GM19025 (cell line): Measurements from ENCODE around the gene MPPED1.

Experiments used
- ATAC-seq: cut with Tn5 transposase; IDR thresholded peaks from one replicate; pipeline ENCODE4 v1.9.1; 2021; ENCODE audit warnings: mild to moderate bottlenecking, low read depth, moderate library complexity; ENCODE audit not compliant: unreplicated experiment

MPPED1 gene

GRCh38 chr22:43474161-43475101 lies 62.6 kb downstream of the MPPED1 start:
- no peak for ATAC-seq

- ATAC-seq, result no peak
These were observed 63.8 kb downstream of the MPPED1 start for GRCh38 chr22:43475549-43476076.

DNA sequence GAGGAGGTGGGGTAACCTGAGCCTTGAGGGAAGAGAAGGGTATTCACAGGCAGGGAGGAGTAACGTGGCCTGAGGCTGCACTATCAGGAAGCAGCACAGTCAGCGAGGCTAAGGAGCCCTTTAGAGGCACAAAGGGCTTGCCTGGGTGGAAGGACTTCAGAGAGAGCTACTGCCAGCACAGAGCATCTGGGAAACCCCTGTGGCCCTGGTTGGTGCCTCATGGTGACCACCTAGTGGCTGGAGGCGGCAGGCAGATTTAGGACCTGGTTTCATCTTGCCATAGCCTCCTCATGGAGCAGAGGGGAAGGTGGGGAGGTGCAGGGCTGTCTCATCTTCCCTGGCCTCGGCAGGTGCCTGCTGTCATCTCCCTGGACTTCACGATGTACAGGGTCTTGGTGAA lies 64.5 kb downstream of the MPPED1 start:
- ATAC-seq, result no peak

GRCh38 chr22:43476751-43477725 lies 65.2 kb downstream of the MPPED1 start:
- no peak for ATAC-seq

DNA sequence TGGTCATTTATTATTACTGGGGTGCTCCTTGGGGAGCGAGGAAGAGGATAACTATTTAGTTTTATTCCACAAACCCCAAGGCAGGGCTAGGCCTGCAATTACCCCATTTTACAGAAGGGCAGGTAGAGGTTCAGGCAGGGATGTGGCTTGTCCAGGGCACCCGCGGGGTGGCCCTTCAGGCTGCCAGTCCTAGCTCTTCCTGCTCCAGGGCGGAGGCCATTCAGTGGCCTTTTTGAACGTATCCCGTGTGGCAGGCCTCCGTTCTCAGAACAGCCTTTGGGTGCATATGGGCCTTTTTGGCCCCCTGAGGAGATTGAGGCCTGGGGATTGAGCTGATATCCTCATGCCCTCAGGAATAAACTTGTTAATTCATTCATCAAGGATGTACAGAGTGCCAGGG lies 66.2 kb downstream of the MPPED1 start:
- no peak for ATAC-seq

DNA sequence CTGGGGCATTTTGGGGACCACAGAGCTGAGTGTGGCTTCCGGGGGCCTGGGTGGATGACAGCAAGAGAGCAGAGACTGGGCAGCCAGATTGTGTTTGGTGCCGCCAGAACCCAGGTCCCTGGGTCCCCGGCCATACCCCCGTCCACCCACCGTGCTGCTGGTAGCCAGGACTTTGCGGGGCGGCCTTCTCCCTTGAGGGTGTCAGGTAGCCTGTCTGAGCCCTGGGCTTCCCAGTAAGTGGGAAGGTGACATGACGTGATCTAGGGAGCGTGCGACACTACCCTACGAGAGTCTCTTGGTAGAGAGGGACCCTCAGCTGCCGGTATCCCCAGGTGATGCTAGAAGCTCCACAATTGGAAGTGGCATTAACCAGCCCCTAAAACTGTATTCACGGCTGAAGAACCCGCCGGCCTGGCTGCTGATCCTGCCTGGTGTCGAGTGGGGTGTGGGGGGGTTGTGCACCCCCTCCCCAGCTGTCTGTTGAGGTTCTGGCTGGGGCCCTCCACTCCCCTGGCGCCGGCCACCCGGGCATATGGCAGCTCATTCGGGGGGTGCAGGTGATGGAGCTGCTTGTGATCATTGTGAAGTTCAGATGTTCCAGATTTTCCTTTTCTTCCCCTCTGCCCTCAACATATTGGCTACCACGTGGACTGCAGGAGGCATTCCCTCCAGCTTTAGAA lies 66.9 kb downstream of the MPPED1 start:
- ATAC-seq, result no peak

DNA sequence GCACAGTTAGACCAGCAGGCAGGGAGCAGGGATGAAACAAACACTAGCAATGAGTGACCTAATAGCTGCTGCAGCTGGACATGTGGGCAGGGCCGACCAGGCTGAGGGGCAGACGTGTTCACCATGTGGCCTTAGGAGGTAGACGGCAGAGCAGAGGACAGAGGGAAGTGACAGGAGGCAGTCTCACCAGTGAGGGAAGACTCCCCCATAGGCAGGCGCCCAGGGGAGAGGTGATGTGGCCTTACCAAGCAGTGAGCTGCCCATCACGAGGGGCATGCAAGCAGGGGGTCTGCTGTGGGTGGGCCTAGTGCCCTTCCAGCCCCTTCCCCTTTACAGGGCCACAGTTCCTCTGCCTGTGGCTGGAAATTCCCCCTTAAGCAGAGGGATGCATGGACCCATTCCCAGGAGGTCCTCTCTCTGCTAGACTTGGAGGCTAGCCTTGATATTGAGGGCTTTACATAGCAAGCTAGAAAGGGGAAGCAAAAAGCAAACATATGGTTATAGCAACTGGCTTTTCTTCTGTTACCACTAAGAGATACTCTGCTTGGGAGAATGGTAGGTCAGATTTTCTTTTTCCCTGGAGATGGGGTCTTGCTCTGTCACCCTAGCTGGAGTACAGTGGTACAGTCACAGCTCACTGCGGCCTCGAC lies 67.6 kb downstream of the MPPED1 start:
- no peak for ATAC-seq

DNA sequence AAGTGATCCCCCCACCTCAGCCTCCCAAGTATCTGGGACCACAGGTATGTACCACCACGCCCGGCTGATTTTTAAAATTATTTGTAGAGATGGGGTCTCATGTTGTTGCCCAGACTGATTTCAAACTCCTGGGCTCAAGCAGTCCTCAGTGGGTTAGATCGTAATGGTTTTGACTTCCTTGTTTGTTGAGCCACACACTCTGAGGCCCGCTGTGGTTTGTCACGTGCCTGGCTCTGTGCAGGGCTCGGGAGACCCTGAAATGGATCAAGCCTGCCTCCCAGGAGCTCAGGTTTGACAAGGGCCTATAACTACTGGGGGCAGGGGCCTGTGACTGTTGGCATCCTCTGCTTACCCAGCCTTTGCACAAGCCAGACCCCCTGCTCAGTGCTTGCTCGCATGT lies 68.1 kb downstream of the MPPED1 start:
- no peak for ATAC-seq

DNA sequence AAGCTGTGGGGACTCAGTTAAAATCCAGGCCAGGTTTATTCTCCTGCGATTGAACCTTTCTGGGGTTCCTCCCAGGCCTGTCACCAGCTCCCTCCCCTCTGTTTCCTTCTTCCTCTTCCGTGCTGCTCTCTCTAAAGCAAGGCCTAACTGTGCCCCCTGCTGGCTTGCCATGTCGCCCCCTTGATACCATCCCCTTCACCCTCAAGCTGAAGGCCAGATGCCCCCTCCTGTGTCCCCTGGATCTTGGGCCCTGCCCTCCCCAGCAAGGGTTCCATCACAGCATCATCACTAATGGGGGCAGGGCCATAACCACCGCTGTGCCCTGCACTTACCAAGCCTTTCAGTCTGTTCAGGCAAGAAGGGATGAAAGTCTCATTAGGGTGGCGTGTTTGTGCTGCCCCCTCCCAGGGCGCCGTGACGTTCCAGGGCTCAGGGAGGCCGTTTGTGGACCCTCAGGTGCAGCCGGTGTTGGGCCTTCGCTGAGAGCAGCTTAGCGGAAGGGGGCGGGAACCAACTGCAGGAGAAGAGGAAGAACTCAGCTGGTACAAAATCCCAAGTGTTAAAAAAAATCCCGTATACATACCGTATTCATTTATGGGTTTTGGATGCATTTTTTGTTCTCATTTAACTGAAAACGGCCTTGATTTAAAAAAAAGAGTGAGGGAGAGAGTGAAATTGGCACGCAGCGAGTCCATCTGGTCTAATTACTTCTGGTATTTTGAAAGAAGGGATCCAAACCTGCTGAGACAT lies 69.9 kb downstream of the MPPED1 start:
- ATAC-seq, result no peak

GRCh38 chr22:43482318-43482625 lies 70.5 kb downstream of the MPPED1 start:
- ATAC-seq, result no peak

- ATAC-seq, result no peak
These were observed 71.5 kb downstream of the MPPED1 start for GRCh38 chr22:43483266-43483665.

GRCh38 chr22:43483669-43484068 lies 71.9 kb downstream of the MPPED1 start:
- ATAC-seq, result no peak

- ATAC-seq, result no peak
These were observed 72.4 kb downstream of the MPPED1 start for GRCh38 chr22:43484227-43484626.

DNA sequence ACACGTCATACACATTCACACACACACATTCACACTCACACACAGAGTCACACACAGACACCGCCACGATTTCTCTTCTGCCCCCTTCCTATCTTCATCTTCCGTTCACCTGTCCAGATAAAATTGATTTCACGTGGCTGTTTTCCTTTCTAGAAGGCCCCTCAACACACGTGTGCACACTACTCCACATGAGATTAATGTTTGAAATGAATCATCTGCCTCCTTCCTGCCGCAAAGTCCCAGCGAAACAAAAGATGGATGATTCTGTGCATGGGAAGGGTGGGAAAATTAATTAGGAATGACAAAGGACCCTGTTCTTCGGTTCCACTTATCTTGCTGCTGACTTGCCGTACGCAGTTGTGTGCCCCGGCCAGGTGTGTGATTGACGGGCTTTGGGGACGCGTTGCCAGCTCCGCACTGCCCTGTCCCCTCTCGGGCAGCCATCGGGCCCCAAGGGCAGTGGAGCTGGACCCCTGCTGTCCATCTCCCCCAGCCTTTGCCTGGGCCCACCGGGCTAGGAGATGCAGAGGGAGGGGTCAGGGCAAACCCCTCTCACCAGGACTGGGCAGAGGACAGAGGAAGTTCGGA lies 73.8 kb downstream of the MPPED1 start:
- ATAC-seq, result no peak

GRCh38 chr22:43487311-43488030 lies 75.7 kb downstream of the MPPED1 start:
- ATAC-seq, result no peak

DNA sequence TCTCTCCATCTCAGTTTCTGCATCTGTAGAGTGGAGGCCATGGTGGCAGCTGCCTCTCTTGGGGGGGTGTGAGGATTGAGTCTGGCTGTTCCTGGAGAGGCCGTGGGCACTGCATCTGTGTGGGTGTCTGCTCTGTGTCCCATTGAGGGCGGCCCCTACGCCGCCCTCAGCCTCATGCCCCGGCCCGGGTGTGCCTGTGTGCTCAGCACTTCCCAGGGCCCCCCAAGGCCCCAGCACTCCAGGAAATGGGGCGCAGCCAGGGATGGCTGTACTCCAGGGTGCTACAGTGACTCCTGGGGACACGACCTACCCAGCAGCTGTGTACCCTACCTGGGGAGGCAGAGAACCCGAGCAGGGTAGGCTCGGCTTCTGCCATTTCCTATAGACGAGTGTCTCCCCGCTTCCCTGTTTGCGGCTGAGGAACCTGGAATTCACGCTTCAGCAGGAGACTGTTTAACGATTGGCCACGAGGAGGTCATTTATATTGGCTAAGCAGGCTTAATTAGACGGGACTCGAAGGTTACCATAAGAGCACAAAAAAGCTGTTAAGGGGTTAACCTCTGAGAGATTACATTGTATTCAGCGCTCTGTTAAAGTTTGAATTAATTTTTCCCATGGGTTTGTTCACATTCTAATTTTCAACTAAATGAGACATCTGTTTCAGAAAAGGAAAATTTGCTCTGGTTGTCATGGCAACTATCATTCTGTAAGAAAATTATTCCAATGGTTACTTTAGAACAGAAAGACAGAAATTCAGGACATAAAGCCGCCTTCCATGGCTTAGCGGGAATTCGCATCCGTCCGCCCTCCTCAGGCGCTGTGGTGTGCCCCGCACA lies 76.4 kb downstream of the MPPED1 start:
- ATAC-seq, result no peak

GRCh38 chr22:43488937-43489336 lies 77.1 kb downstream of the MPPED1 start:
- no peak for ATAC-seq

GRCh38 chr22:43490311-43490710 lies 78.5 kb downstream of the MPPED1 start:
- ATAC-seq, result no peak
